ENCODE results near the gene RIC3. TPM values are rescaled to one million over a fixed set of nuclear protein-coding genes. Genes with fewer than 3 reads are reported as not detected.

The RIC3 gene
- total RNA-seq, 3 donors from 2014 or later: 1.5 to 16.4 (median 2.0) TPM

- DNase-seq (no peak), ATAC-seq (no peak)
- no peaks in the 10 kb centered on the region for H3K9me3 ChIP-seq
- H3K4me3 ChIP-seq: no peak overlapping the region
- intact Hi-C loops (cut with DNase I, micrococcal nuclease): no loop called here
- TF ChIP-seq CTCF (IDR thresholded peaks at IDR 0.05): no peak
- no peaks in the 10 kb centered on the region for H3K36me3 ChIP-seq (ENCODE audit: low read depth)
- peaks cover 3% of the 10 kb centered on the region for H3K4me1 ChIP-seq (ENCODE audit: low read depth)
Measured at GRCh38 chr11:8059030-8059429, 109.8 kb downstream of the RIC3 start.

- Histone ChIP-seq H3K9me3 (no peaks in the 10 kb centered on the region), H3K4me3 (no peak overlapping the region), H3K36me3 (ENCODE audit: low read depth) (no peaks in the 10 kb centered on the region), H3K4me1 (ENCODE audit: low read depth) (peaks cover 3% of the 10 kb centered on the region)
- ATAC-seq (no peak), DNase-seq (no peak)
- intact Hi-C loops (cut with DNase I, micrococcal nuclease): no loop called here
- no peak for TF ChIP-seq CTCF (IDR thresholded peaks at IDR 0.05)
Measured at GRCh38 chr11:8058216-8058615, 110.6 kb downstream of the RIC3 start.

- TF ChIP-seq CTCF (IDR thresholded peaks at IDR 0.05): no peak
- Histone ChIP-seq H3K4me1 (ENCODE audit: low read depth) (peaks cover 3% of the 10 kb centered on the region), H3K36me3 (ENCODE audit: low read depth) (no peaks in the 10 kb centered on the region), H3K9me3 (no peaks in the 10 kb centered on the region), H3K4me3 (no peak overlapping the region)
- intact Hi-C loops (cut with DNase I, micrococcal nuclease): no loop called here
- ATAC-seq (peak; percentile 42), DNase-seq (peak in 1 of 3 donors; percentile 35)
Measured at GRCh38 chr11:8056810-8057463, 111.9 kb downstream of the RIC3 start.

Other genes with a start within 250 kb of the RIC3 start
- not detected for gene OR10A6, start 237.8 kb downstream of the RIC3 start, total RNA-seq
- not detected for gene OR10A3, start 227.3 kb downstream of the RIC3 start, total RNA-seq
- gene NLRP10, start 203.6 kb downstream of the RIC3 start, total RNA-seq: not detected
- 100 to 1,000 TPM; 207 to 228 (median 218) TPM for gene EIF3F, start 181.7 kb downstream of the RIC3 start, total RNA-seq
- 10 to 100 TPM in 1 of 3 donors, 1 to 10 TPM in 1, under 1 TPM in 1; 0.58 to 10.4 (median 1.8) TPM for gene TUB, start 87.8 kb downstream of the RIC3 start, total RNA-seq
- gene LMO1, start 94.9 kb upstream of the RIC3 start, total RNA-seq: under 1 TPM in 1 of 3 donors, not detected in 2; 0.70 TPM